Measurements from ENCODE around the gene HOTAIR.

Gene HOTAIR

GRCh38 chr12:54010972-54011664 lies 36.4 kb upstream of the HOTAIR start:
- no peak for DNase-seq

GRCh38 chr12:54010053-54010971 lies 35.6 kb upstream of the HOTAIR start:
- DNase-seq = no peak

- no peak for DNase-seq
These were observed 34.7 kb upstream of the HOTAIR start for GRCh38 chr12:54009171-54010052.

GRCh38 chr12:54008260-54008552 lies 33.5 kb upstream of the HOTAIR start:
- no peak for DNase-seq

DNA sequence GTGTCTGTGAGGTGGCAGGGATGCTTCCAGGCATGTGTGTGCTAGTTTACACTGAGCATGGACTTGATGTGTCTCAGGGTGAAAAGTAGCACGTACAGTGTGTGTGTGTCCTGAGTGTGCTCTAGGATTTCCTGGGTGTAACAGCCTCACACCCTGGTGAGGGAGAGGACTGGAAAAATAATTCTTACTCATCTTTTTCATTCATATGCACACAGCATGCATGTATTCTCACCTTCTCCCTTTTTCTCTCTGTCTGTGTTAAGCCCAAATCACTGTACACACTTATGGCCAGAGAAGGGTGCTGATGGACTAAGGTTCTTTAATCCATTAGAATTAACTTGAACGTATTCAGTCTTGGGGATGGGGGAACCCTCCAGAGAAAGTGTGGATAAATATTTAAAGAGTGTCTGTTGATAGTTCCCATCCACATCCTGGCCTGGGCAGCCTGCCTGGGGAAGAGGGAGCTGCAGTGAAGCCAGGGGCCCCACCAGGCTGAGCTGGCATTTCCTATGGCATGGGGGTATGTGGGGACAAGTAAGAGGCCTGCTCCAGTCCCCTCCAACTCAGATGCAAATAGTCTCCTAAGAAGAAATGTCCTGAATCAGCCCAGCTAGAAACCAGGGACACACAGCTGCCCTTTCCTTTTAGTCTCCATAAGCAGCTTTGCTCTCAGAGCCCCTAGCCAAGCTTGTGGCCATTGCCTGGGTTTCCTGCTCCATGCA lies 32.9 kb upstream of the HOTAIR start:
- no peak for DNase-seq

GRCh38 chr12:54006559-54007220 lies 31.9 kb upstream of the HOTAIR start:
- DNase-seq = no peak

DNA sequence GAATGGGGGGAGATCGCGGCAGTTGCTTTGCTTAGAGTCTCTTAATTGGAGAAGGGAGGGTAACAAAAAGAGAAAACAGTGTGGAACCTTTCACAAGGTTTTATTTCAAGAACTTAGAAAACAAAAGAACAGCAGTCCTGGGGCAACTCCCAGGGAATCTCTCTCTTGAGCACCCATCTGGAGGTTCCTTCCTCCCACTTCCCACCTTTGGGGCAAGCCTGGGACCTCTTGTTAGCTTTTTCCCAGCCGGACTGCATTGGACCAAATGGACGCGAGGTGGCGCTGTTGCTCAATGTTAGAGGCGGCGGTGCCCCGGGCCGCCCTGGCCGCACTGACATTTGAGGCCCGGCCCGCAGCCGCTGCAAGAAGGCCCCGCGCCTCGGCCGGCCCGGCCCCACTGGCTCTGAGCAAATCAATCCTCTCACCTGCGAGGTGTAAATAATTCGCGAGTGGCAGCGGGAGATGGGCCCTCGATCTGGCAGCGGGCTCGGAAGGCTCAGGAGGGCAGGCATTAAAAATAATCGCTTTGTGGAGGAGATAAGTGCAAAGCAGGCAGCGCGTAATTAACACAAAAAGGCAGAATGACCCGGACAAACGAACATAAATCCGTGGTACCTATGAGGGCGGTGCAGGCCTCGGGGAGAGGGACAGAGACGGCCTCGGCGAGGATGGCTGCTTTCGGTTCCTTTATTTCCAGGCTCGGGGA lies 31.3 kb upstream of the HOTAIR start:
- DNase-seq = peak; percentile 81

DNA sequence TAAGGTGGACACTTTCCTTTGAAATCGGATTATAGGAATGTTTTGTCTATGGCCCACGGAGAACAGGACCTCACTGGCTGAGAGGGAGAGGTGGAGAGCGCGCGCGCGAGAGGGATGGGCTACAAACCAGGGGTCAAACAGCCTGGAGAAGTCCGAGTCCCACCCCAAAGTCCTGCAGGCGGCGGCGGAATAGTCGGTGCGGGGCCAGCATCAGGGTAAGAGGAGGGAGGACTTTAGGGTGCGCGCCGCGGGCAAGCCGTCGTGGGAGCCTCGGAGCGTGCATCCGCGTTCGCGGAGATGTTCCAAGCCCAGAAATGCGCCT lies 30.7 kb upstream of the HOTAIR start:
- no peak for DNase-seq

DNA sequence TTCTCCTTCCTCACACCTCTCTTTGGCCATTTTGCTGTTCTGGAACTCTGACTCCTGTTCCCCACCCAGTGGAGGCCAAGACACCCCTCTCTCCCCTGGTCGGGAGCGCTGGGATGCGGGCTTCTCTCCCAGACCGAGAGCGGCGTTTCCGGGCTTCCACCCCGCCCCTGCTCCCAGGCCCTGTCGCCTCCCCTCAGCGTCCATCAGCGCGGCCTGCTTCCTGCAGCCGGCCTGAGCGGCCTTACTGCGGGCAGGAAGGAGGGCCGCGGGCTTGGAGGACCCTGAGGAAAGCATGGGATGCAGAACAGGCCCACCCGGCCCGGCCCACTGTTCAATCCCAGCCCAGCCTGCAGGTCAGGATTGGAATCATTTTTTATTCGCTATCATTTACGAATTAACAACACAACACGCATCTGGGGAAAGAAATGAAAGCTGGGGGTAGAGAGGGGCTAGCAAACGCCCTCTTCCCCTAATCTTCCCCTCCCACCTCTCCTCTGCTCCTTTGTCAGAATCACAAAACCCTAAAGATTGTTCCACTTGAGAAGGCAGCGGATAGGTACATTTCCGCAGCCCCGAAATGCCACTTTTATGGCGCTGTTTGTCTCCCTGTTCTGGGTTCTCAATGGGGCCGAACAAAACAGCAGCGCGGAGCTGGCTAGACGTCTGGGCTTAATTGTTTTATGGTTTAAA lies 30.2 kb upstream of the HOTAIR start:
- no peak for DNase-seq

- no peak for DNase-seq
These were observed 29.5 kb upstream of the HOTAIR start for GRCh38 chr12:54004063-54004840.

DNA sequence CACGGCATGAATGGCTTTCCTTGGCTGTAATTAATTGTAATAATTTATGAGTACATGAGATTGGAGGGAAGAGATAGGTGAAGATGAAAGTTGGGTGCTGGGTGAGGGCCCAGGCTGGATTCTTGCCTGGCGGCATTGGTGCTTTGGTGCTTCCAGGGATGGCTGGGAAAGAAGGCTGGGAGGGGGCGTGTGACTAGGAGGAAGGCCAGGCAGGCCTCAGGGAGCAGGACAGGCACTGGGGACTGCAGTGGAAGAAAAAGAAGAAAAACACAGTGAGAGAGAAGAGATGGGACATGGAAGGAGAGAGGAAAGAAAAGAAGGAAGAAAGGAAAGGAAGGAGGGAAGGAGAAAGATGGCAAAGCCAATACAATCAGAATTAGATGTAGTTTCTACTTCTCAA lies 28.9 kb upstream of the HOTAIR start:
- DNase-seq = no peak

GRCh38 chr12:54002915-54003389 lies 28.2 kb upstream of the HOTAIR start:
- DNase-seq = no peak

- no peak for DNase-seq
These were observed 27.6 kb upstream of the HOTAIR start for GRCh38 chr12:54002278-54002914.

DNA sequence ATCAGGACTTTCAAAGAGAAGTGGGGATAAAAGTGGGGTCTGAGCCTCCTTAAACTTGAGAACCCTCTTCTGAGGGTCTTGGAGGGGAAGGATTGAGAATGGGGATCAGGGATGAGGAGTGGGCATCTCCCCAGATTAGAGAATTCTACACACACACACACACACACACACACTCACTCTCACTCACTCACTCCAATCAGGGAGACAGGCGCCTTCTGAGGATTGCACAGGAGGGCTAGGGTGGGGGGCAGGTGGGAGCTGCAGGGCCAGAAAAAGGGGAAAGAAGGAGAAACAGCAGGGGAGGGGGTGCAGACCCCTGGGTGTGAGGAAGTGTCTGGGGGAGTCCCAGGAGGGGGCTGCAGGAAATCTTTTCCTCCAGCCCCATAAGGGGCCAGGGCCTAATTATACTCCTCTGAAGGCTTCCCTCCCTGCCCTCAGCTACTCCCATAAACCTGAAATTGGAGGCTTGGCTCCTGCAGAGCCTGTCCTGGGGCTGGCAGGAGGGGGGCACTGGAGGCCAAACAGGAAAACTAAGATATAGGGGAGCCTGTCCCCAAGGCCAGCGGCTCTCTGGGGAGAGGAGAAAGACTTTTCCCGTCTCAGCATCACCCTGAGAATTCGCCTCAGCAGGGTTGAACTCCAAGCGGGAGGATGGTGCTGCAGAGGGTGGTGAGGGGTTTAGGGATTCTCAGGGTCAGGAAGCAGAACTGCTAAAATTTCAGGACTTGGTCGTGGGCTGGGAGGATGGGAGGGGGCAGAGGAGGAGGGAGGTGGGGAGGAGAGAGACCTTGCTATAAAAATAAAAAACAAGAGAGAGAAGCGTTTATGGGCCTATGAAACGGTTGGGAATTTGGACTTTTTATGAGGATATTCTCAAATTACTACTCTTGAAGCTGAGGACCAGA lies 26.8 kb upstream of the HOTAIR start:
- DNase-seq = no peak

GRCh38 chr12:54000116-54001114 lies 25.7 kb upstream of the HOTAIR start, which contains the start of gene HOXC9:
HOXC9 (plus strand) TSS chr12:54000161; CDS start chr12:54000189, 28 bp downstream.
- DNase-seq = peak; percentile 48

GRCh38 chr12:53999559-54000115 lies 24.9 kb upstream of the HOTAIR start:
- DNase-seq = peak; percentile 86

DNA sequence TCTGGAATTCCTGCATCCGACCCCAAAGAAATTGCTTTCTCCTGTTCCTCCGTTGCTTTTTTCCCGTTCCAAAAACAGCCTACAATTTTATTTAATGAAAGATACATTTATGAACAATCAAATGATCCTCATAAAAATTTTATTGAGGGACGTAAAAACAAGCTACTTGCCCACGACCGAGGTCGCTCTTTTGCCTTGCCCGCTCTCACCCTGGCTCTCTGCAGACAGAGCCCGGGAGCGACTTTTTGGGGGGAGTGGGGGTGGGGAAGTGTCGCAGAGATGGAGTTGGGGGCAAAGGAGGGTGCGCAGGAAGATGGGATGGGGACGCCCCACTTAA lies 24.1 kb upstream of the HOTAIR start:
- no peak for DNase-seq

Measured in NCI-H1092 (cell line).